GM18519 (cell line): ENCODE data around the gene VPS26B.

Experiments
- ATAC-seq: cut with Tn5 transposase; IDR thresholded peaks from one replicate; pipeline ENCODE4 v1.9.1; 2021; ENCODE audit warnings: mild to moderate bottlenecking, moderate library complexity; ENCODE audit not compliant: unreplicated experiment, low FRiP score

The VPS26B gene

DNA sequence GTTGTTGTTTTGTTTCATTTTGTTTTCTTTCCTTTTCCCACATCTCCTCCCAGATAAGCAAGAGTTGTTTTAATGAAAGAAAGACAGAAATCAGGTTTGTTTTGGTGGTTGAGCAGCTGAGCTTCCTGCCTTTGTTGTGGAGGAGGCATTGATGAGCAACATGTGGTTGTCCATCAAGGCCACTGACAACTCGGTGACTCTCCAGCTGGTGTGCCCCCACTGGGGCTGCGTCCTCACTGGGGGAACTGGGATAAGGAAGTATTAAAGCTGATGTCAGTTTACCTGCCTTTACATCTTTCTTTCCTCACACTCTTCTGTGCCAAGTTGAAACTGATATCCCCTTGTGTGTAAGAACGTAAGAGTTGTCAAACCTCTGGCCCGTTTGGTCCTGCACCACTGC, 5.9 kb downstream of the VPS26B start:
- no peak for ATAC-seq

DNA sequence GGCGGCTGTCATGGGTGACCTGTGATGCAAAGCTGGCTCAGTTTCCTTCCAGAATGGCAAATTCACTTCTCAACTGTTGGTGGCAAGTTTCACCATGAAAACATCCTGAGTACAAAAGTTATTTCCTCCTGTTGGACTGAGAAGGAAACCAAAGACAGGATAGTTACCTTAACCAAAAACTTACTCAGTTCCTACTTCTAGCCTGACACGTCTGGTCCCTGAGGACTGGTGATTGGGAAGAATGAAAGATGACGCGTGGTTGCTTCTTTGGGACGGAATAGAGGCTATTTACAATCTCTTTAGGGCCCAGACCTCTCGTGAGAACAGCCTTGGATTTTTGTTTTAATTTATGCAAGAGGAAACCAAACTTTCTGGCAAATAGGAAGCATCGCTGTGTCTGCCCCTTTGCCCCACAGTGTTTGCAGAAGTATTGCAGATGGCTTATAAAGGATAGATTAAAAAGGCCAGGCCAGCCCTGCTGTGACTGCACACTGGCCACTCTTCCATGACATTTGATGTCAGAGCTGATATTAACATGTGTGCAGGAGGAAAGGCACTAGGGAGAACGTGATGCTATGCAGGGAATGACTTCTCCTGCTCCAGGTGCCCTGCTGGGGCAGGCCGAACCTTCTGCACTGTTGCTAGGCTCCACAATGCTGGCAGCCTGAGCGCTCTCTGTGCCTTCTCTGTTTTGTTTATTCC, 7.6 kb downstream of the VPS26B start:
- ATAC-seq, result no peak

DNA sequence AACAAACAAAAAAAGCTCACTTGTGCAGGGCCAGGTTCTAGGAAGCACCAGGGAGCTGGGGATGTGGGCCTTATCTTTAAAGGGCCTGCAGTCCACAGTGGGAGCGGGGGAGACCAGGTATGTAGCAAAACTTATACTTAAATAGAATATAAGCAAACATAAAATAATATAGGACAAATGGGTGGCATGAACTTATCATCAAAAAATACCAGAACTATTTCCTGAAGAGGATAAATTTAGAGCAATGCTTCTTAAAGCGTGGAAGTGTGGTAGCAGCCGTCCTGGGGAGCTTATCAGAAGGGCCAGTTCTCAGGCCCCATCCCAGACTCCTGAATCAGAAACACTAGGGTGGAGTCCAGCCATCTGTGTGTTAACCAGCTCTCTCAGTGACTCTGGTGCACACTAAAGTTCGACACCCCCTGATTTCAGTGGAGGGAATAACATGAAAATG, 9.3 kb downstream of the VPS26B start:
- ATAC-seq, result no peak

DNA sequence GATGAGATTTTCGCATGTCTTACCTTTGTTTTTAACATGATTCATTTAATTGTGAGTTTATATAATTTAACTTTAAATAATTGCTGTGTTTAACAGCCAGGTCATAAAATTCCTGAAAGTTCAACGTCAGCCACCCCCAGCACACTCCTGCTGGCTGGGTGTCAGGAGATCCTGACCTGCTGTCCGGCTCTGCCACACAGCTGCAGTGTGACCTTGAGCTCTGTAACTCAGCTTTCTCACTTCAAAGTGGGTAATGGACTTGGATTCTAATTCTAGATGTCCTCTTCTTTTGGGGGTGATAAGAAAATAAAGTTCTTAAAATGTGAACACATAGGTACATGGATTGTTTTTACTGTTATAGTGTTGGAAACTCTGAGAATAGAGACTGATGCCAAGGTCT, 10.9 kb downstream of the VPS26B start:
- no peak for ATAC-seq

DNA sequence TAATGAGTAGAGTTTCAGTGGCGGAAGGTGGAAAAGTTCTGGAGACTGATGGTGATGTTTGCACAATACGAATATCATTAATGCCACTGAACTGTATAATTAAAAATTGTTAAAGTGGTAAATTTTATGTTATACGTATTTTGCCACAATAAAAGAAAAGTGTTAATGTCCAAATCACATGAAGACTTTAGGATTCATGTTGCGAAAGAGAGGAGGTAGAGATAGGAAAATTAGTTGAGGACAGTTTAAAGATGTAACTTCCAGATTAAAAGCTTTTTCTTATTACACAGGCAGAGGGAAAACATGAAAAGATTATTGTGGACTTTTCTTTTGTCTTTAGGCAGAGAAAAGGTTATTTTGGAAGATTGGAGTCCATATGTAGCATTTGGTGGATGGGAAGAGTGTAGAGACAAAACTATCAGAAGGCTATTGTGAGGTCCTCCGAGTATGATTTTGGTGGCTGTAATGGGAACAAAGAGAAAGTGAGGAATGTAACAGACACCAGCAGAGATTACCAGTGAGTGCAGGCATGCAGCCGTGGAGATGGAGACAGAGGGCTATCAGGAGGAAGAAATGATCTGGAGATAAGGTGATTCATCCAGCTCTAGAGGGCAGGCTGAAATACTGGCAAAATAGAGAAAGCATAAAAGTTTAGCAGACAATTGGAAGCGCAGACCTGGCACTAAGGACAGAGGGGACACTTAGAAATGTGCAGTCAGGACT, 12.5 kb downstream of the VPS26B start:
- ATAC-seq, result no peak

DNA sequence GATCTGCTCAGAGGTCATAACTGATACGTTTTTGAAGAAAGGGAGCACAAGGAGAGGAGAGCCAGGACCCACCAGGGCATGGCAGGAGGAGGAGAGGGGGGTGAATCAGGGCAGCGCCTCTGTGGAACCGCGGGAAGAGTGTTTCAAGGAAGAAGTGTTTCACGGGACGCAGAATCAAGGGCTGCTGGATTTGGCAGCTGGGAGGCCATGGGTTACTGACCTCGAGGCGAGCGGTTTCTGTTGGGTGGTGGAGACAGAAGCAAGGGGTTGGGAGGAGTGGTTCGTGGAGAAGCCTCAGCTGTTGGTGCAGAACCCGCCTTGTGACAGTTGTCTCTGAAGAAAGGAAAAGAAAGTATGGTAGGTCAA, 13.1 kb downstream of the VPS26B start:
- no peak for ATAC-seq

DNA sequence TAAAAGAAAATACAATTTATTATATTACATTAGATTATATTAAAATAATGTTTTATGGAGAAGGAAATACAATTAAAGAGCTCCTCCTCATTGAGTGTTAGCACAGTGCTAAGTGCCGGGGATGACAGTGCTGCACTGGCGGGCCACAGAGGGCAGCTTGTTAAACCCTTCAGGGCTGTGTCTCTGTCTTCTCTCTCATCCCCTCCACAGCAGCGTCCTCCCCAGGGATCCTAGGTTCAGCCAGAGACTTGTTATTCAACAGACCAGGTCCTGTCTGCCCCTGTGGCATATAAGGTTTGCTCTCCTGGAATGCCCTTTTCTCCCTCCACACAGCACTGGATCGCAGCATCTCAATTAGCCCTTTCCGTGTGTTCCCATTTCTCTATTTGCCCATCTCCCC, 14.5 kb downstream of the VPS26B start:
- ATAC-seq, result no peak

DNA sequence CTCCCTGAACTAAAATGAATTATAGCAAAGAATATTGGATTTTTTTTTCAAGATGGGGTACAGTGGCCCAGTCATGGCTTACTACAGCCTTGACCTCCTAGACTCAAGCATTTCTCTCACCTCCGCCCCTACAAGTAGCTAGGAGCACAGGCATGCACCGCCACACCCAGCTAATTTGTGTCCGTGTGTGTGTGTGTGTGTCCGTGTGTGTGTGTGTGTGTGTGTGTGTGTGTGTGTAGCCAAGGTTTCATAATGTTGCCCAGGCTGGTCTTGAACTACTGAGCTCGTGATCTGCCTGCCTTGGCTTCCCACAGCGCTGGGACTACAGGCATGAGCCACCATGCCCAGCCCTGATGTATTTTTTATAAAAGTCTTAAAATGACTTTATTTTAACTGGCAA, 16.1 kb downstream of the VPS26B start:
- ATAC-seq, result no peak

DNA sequence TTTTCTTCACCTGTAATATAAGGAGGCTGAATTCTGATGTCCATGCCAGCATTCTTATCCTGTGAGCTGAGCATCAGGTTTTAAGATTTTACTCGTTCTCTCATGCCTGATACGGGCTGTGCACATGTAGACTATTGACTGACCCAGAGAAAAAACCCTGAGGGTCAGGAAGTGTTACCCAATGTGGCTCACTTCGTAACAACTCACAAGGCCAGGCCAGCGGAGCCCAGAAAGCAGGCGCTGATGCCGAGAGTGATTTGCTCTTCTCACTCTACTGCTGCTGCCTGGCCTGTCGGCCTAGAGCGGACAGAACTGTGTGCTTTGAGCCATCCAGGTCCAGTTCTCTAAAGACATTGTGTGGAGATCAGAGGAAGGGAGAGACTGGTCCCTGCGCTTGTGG, 17.9 kb downstream of the VPS26B start:
- no peak for ATAC-seq

DNA sequence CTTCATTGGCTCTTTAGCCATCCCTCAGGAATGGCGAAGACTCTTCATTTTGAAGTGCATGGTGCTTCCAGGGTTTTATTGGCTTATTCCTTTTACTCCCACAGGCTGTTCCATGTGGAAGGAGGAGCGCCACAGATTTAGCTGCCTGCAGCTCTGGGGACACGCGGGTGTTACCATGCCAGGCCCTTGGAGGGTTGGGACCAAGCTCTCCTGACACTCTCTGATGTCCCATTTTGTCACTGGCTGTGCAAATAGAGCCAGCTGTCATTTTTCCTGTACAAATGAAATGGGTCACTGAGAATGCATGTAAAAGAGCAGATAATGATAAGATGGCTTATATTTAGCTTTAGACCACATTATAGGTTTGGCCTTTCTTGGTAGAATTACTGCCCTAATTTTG, 19.4 kb downstream of the VPS26B start:
- no peak for ATAC-seq

DNA sequence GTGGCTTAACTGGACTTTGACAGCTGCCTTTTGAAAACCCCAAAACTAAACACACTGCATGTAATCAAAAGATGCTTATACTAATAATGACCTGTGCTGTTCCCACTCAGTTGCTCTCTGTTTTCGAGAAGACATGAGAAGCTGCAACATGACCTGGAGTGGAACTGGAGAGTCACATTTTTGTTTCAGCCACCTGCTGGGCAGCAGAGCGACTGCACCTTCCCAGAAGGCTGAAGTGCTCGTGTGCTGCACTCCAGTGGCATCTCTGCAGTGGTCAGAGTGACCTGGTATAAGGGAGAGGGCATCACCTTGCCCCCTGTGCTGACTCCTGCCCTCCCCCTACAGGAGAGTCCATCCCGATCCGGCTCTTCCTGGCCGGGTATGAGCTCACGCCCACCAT, 20.1 kb downstream of the VPS26B start:
- peak; percentile 75 for ATAC-seq

DNA sequence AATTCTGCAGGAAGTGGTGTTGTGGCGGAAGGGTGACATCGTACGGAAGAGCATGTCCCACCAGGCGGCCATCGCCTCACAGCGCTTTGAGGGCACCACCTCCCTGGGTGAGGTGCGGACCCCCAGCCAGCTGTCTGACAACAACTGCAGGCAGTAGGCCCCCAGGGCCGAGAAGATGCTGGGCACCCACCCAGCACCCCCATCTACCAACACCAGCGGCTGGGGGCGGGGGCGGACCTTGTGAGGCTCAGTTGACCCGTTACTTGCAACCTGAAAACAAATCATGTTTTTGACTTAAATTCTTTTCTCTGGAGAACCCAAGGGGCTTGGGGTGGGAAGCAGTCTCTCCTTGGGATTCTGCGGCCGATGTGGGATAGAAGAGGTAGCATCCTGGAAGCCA, 21.0 kb downstream of the VPS26B start:
- ATAC-seq, result no peak

DNA sequence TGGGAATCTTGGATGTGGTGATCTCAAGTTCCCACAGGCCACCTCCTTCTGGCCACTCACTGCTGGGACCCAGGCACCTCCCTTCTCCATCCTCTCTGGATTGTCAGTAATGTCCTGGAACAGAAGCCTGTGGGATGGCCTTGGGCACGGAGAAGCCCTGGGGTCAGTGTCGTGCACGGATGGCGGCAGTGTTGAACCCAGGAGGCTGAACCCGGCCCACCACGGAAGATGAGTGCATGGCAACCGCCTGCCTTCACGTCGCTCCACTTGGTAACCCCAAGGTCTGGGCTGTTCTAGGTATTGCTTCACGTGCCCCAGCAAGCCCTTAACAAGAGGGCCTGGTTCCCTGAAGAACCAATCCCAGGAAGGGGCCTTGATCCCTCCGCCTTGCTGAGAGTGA, 21.6 kb downstream of the VPS26B start:
- ATAC-seq, result no peak

DNA sequence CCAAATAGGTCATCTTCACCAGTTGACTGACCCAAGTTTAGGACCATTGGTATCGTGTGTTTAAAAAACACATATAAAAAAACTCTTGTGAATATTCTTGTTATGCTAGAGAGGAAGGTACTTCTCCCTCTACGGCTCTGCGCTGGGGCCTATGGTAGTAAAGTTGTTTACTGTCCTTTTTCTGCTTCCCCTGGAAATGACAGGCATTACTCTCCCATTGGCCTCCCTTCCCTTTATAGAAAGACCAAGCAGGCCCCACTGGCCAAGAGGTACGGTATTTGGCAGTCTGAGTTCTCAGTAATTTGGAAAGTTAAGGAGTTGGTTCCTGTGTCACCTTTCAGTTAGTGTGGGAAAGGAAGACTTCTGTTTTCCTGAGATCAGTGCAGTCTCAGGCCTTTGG, 22.2 kb downstream of the VPS26B start:
- ATAC-seq, result no peak

DNA sequence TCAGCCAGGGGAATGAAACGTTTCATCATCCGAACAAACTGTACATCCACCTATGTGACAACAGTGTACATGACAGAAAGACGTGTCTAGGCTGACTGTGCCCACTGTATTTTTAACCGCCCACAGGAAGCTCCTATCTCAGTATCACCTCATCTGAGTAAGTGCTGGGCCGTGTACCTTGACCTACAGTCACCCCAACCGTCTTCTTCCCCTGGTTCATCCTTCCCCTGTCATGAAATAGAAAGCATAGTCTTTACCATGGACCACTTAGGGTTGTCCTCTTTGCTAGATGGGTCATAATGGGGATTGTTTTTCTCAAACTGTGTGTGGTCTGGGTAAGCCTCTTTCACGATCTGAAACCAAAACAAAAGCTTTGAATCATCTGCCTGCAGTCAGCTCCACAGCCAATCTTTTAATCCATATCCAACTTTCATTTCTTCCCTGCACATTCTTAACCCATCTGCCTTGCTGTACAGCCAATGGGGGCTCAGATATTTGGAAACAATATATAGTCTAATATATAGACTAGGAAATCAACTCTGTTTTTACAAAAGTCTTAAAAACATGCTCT, 24.5 kb downstream of the VPS26B start:
- no peak for ATAC-seq

DNA sequence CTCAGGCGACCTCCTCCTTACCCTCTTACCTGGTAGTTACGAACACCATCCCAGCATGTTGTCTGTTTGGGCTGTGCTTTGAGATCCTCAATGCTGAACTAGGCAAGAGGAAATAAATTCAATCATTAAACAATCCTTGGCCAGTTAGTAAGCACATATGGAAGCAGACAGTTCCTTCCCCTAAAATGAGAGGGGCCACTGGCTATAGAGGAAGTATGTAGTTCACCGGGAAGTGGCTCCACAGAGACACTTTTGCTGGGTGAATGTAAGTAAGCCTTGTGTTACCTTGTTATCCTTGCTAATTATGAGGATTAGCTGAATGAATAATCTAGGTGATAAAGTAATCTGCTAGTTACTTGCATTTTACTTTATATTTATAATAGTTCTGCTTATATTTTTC, 25.8 kb downstream of the VPS26B start:
- no peak for ATAC-seq

DNA sequence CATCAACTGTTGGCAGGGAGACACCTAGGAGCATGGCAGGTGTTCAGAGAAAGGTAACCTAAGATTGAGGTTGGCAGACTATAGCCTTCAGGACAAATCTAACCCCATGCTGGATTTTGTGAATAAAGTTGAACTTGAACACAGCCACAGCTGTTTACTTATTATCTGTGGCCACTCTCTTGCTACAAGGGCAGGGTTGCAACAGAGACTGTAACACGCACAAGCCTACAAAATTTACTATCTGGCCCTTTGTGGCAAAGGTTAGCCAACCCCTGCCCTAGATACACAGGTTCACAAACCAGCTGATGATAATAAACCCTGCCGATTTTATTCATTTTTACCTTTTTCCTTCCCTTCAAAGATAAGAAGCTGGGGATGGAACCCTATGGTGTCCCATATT, 26.2 kb downstream of the VPS26B start:
- ATAC-seq, result no peak

DNA sequence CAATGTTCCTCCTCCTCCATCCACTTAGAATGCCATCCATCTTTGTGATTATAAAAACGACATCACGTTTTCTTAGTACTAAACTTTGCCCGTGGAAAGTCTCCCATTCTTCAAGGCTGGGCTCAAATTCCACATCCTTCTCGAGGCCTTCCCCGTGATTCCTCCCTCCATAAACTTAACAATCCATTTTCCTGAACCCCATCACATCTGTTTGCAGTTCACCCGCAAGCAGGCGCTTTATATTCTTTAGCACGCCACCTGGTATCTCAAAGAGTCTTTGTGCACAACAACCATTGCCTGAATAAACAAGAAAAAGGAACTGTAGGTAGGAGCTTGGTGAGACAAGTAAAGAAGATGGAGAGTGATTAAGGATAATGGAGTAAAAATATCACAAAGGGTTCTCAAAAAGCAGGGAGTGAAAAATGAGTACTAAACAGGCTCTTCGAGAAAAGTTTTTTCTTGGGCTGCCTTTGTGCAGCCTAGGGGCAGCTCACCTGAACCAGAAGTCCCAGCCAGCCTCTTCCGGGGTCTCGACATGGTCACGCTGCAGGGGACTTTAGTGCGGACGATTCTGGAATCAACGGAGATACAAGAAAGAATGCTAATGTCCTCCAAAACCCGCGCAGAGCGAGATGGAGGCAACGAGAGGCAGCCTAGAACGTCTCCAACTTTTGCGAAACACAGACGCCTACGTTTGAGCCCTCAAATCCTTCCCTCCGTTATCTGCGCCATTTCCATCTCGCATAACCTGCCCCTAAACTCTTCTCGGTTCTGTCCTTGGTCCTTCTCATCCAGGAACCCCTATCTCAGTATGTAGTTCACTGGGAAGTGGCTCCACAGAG, 28.1 kb downstream of the VPS26B start:
- ATAC-seq, result no peak

DNA sequence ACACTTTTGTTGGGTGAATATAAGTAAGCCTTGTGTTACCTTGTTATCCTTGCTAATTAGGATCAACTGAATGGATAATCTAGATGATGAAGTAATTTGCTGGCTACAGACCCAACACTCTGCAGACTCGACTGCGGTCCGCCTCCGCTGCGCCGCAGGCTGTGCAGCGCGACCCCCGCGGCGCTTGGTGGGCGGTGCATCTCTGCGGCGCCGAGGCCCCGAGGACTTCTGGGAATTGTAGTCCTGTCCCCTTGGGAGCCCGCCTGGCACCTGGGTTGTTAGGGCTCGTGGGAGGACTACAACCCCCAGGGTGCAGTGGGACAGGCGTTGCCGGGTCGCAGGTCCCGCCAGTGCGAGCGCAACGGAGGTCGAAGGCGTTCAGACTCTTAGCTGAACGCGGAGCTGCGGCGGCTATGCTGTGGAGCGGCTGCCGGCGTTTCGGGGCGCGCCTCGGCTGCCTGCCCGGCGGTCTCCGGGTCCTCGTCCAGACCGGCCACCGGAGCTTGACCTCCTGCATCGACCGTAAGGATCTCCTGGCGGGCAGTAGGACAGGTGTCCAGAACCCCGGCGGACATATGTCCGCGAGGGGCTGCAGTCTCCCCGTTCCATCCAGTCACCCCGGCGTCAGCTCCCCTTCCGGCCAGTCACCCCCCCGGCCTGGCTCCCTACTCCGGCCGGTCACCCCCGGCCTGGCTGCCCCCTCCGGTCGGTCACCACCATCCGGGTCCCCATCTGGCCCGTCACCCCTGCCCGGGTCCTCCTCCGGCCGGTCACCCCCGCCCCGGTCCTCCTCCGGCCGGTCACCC, 28.9 kb downstream of the VPS26B start, which contains the start of the genes ACAD8 and THYN1:
Gene ACAD8, plus strand, starts transcription at position 381 of the 806 bp plus-strand sequence. Its CDS starts 33 bp downstream, at position 414.
Gene THYN1, minus strand, starts transcription at position 165 of the 806 bp plus-strand sequence. CDS start 470 bp downstream, outside the sequence.
- ATAC-seq, result peak; percentile 98
